Mesothelial cell of epicardium (in vitro differentiated cells): ENCODE data around the gene LAPTM5. TPM values are rescaled to one million over a fixed set of nuclear protein-coding genes. Genes with fewer than 3 reads are reported as not detected.

Experiments used
- DNase-seq, 2 experiments: peaks; one replicate each; pipeline ENCODE4 v3.0.0; 2021; ENCODE audit warnings: low spot score in 2 of 2; ENCODE audit not compliant: unreplicated experiment in 2 of 2
- H3K27ac Mint-ChIP-seq: 2 replicates; pipeline ENCODE4 v1.8.0; 2021; ENCODE audit warnings: mixed read lengths
- H3K27me3 Mint-ChIP-seq: 2 replicates; pipeline ENCODE4 v1.8.0; 2021; ENCODE audit warnings: low read depth, mixed read lengths
- H3K36me3 Mint-ChIP-seq: 2 replicates; pipeline ENCODE4 v1.8.0; 2021; ENCODE audit warnings: mixed read lengths
- H3K4me1 Mint-ChIP-seq: 2 replicates; pipeline ENCODE4 v1.8.0; 2021; ENCODE audit warnings: mixed read lengths
- H3K4me3 Mint-ChIP-seq: 2 replicates; pipeline ENCODE4 v1.8.0; 2021; ENCODE audit warnings: mild to moderate bottlenecking, moderate library complexity, mixed read lengths
- H3K9me3 Mint-ChIP-seq: 2 replicates; pipeline ENCODE4 v1.8.0; 2021; ENCODE audit warnings: mixed read lengths
- CTCF ChIP-seq: fragments of 200-600 bp; sonication (generic); IDR thresholded peaks from one replicate; pipeline ENCODE4 v1.5.0; 2021; ENCODE audit warnings: antibody characterized with exemption; ENCODE audit not compliant: unreplicated experiment
- total RNA-seq: library from RNA; stranded (reverse); gene quantifications from 3 replicates; pipeline ENCODE4 v1.2.1, GENCODE V29; 2021

The LAPTM5 gene
- total RNA-seq, 1 donor from 2014 or later, result not detected

GRCh38 chr1:30694280-30695175 lies 63.0 kb downstream of the LAPTM5 start:
- no peak for TF ChIP-seq CTCF
- no peak for DNase-seq
- Mint-ChIP-seq H3K4me3 (no peak overlapping the region), H3K27ac (no peak overlapping the region), H3K4me1 (peaks cover 10% of the 10 kb centered on the region), H3K27me3 (peaks cover 22% of the 10 kb centered on the region), H3K9me3 (no peaks in the 10 kb centered on the region), H3K36me3 (no peaks in the 10 kb centered on the region)

GRCh38 chr1:30693822-30694221 lies 63.8 kb downstream of the LAPTM5 start:
- no peaks in the 10 kb centered on the region for H3K36me3 Mint-ChIP-seq
- H3K4me3 Mint-ChIP-seq, result no peak overlapping the region
- H3K4me1 Mint-ChIP-seq, result peaks cover 10% of the 10 kb centered on the region
- H3K9me3 Mint-ChIP-seq, result no peaks in the 10 kb centered on the region
- H3K27ac Mint-ChIP-seq, result no peak overlapping the region
- no peak for DNase-seq
- no peak for TF ChIP-seq CTCF
- peaks cover 22% of the 10 kb centered on the region for H3K27me3 Mint-ChIP-seq

GRCh38 chr1:30693366-30693765 lies 64.2 kb downstream of the LAPTM5 start:
- Mint-ChIP-seq H3K36me3 (no peaks in the 10 kb centered on the region), H3K27me3 (peaks cover 22% of the 10 kb centered on the region), H3K4me1 (peaks cover 9% of the 10 kb centered on the region), H3K27ac (no peak overlapping the region), H3K4me3 (no peak overlapping the region), H3K9me3 (no peaks in the 10 kb centered on the region)
- TF ChIP-seq CTCF, result no peak
- no peak for DNase-seq

GRCh38 chr1:30692948-30693301 lies 64.6 kb downstream of the LAPTM5 start:
- no peak for DNase-seq
- Mint-ChIP-seq H3K27ac (no peak overlapping the region), H3K9me3 (no peaks in the 10 kb centered on the region), H3K4me1 (peaks cover 6% of the 10 kb centered on the region), H3K4me3 (no peak overlapping the region), H3K27me3 (peaks cover 22% of the 10 kb centered on the region), H3K36me3 (no peaks in the 10 kb centered on the region)
- no peak for TF ChIP-seq CTCF

GRCh38 chr1:30692201-30692947 lies 65.2 kb downstream of the LAPTM5 start:
- Mint-ChIP-seq H3K4me1 (peaks cover 4% of the 10 kb centered on the region), H3K36me3 (no peaks in the 10 kb centered on the region), H3K4me3 (no peak overlapping the region), H3K27me3 (peaks cover 25% of the 10 kb centered on the region), H3K27ac (no peak overlapping the region), H3K9me3 (no peaks in the 10 kb centered on the region)
- no peak for TF ChIP-seq CTCF
- DNase-seq, result no peak
